ENCODE measurements around the gene HSPB7. TPM values are rescaled to one million over a fixed set of nuclear protein-coding genes. Genes with fewer than 3 reads are reported as not detected.

The HSPB7 gene
- polyA plus RNA-seq, 3 donors = not detected

GRCh38 chr1:15975805-15976680 lies 41.8 kb downstream of the HSPB7 start, which contains the start of gene ZBTB17:
TSS of gene ZBTB17 (minus strand) at chr1:15976101. CDS start at chr1:15948495, 27,606 bp downstream.
- Histone ChIP-seq H2AFZ (ENCODE audit: insufficient read depth, low read depth, low read length, poor library complexity, severe bottlenecking) (peak within 1 kb of the TSS; percentile 91), H4K20me1 (ENCODE audit: insufficient read depth, low read length) (peaks cover 30% of the 10 kb centered on the region), H3K4me1 (ENCODE audit: control insufficient read depth in 1 of 2, insufficient read depth in 2 of 2, low read length in 2 of 2) (peaks cover 9 to 11% of the 10 kb centered on the region in 2 donors), H3K79me2 (ENCODE audit: insufficient read depth, low read length) (peaks cover 45% of the 10 kb centered on the region), H3K27me3 (ENCODE audit: control insufficient read depth in 2 of 2, insufficient read depth in 2 of 2, low read length in 2 of 2) (no peaks in the 10 kb centered on the region), H3K9me3 (replicated peaks in 1 of 2; ENCODE audit: control insufficient read depth in 1 of 2, insufficient read depth in 1 of 2, low read length in 2 of 2) (no peaks in the 10 kb centered on the region), H3K9ac (ENCODE audit: insufficient read depth, low read length, poor library complexity, severe bottlenecking) (peak within 1 kb of the TSS; percentile 89), H3K4me3 (replicated peaks in 1 of 3; ENCODE audit: low read depth in 2 of 3, low read length in 3 of 3) (peak within 1 kb of the TSS; percentile 92 to 98 (median 95)), H3K27ac (ENCODE audit: low read depth in 1 of 2, low read length in 2 of 2) (peak within 1 kb of the TSS; percentile 30 to 80), H3K4me2 (replicated peaks; ENCODE audit: extremely low read depth, low read length, poor library complexity, severe bottlenecking) (peak within 1 kb of the TSS; percentile 97), H3K36me3 (replicated peaks in 1 of 2; ENCODE audit: control insufficient read depth in 1 of 2, insufficient read depth in 2 of 2, low read length in 2 of 2) (peaks cover 15 to 23% of the 10 kb centered on the region in 2 donors)
- H3K4me3 Mint-ChIP-seq = peak within 1 kb of the TSS; percentile 85 to 90
- TF ChIP-seq CTCF (IDR thresholded peaks at IDR 0.05) = no peak
- no peaks in the 10 kb centered on the region for H3K27me3 Mint-ChIP-seq (ENCODE audit: low read depth in 3 of 3)
- peaks cover 20% of the 10 kb centered on the region for H3K4me1 Mint-ChIP-seq
- peak within 1 kb of the TSS; percentile 69 to 94 (median 89) for H3K27ac Mint-ChIP-seq
- H3K36me3 Mint-ChIP-seq = peaks cover 18 to 27% of the 10 kb centered on the region in 2 donors
- 7% methylated on average over 42 of the region's 47 CpGs for WGBS (ENCODE audit: insufficient coverage)
- peaks cover 0 to 7% (median 1%) of the 10 kb centered on the region in 7 donors for H3K9me3 Mint-ChIP-seq
- intact Hi-C loops (cut with micrococcal nuclease) = loop anchor here (2.0 to 5.0 kb wide), 2 partner anchors 27 to 39 kb away; no protein-coding TSS in a partner anchor
- DNase-seq = peak; percentile 91 to 97 (median 94)

GRCh38 chr1:15975358-15975804 lies 42.5 kb downstream of the HSPB7 start:
- Histone ChIP-seq H3K4me2 (replicated peaks; ENCODE audit: extremely low read depth, low read length, poor library complexity, severe bottlenecking) (peak overlapping the region; percentile 97), H3K27me3 (ENCODE audit: control insufficient read depth in 2 of 2, insufficient read depth in 2 of 2, low read length in 2 of 2) (no peaks in the 10 kb centered on the region), H3K9ac (ENCODE audit: insufficient read depth, low read length, poor library complexity, severe bottlenecking) (peak overlapping the region; percentile 89), H2AFZ (ENCODE audit: insufficient read depth, low read depth, low read length, poor library complexity, severe bottlenecking) (peak overlapping the region; percentile 91), H3K79me2 (ENCODE audit: insufficient read depth, low read length) (peaks cover 49% of the 10 kb centered on the region), H3K4me1 (ENCODE audit: control insufficient read depth in 1 of 2, insufficient read depth in 2 of 2, low read length in 2 of 2) (peaks cover 9 to 11% of the 10 kb centered on the region in 2 donors), H3K4me3 (replicated peaks in 1 of 3; ENCODE audit: low read depth in 2 of 3, low read length in 3 of 3) (peak overlapping the region; percentile 92 to 98 (median 95)), H4K20me1 (ENCODE audit: insufficient read depth, low read length) (peaks cover 30% of the 10 kb centered on the region), H3K9me3 (replicated peaks in 1 of 2; ENCODE audit: control insufficient read depth in 1 of 2, insufficient read depth in 1 of 2, low read length in 2 of 2) (no peaks in the 10 kb centered on the region), H3K27ac (ENCODE audit: low read depth in 1 of 2, low read length in 2 of 2) (peak overlapping the region in 1 of 2 donors; percentile 80), H3K36me3 (replicated peaks in 1 of 2; ENCODE audit: control insufficient read depth in 1 of 2, insufficient read depth in 2 of 2, low read length in 2 of 2) (peaks cover 17 to 27% of the 10 kb centered on the region in 2 donors)
- H3K36me3 Mint-ChIP-seq = peaks cover 22 to 33% of the 10 kb centered on the region in 2 donors
- peaks cover 20% of the 10 kb centered on the region for H3K4me1 Mint-ChIP-seq
- H3K27me3 Mint-ChIP-seq (ENCODE audit: low read depth in 3 of 3) = no peaks in the 10 kb centered on the region
- H3K4me3 Mint-ChIP-seq = peak overlapping the region; percentile 85 to 90
- peak; percentile 10 to 44 (median 35) for DNase-seq
- peaks cover 0 to 6% (median 1%) of the 10 kb centered on the region in 7 donors for H3K9me3 Mint-ChIP-seq
- peak overlapping the region in 6 of 7 donors; percentile 80 to 92 (median 84) for H3K27ac Mint-ChIP-seq
- intact Hi-C loops (cut with micrococcal nuclease) = loop anchor here (2.0 to 5.0 kb wide), 2 partner anchors 27 to 38 kb away; no protein-coding TSS in a partner anchor
- TF ChIP-seq CTCF (IDR thresholded peaks at IDR 0.05) = no peak
- under 1% methylated on average over 40 of the region's 47 CpGs for WGBS (ENCODE audit: insufficient coverage)
